Stimulated activated CD4-positive, alpha-beta T cell treated with anti-CD3 and anti-CD28 coated beads, Interleukin-1b, Interleukin-23, amount 100 ng/mL, for 24 hours (primary cell): ENCODE data around the gene CHCT1.
A peak's percentile ranks its signal among the peaks of the same experiment; 100 is the strongest.
"Not testable (repeated sequence)": the region's sequence is repeated elsewhere in the genome, so short reads cannot be mapped to it uniquely, and the experiment has no call there.

ENCODE experiments used
- DNase-seq, 4 experiments: peaks; one replicate each; pipeline ENCODE4 v3.0.0-alpha.2; 2020; ENCODE audit warnings: low read depth in 4 of 4, low spot score in 1 of 4

CHCT1 gene

DNA sequence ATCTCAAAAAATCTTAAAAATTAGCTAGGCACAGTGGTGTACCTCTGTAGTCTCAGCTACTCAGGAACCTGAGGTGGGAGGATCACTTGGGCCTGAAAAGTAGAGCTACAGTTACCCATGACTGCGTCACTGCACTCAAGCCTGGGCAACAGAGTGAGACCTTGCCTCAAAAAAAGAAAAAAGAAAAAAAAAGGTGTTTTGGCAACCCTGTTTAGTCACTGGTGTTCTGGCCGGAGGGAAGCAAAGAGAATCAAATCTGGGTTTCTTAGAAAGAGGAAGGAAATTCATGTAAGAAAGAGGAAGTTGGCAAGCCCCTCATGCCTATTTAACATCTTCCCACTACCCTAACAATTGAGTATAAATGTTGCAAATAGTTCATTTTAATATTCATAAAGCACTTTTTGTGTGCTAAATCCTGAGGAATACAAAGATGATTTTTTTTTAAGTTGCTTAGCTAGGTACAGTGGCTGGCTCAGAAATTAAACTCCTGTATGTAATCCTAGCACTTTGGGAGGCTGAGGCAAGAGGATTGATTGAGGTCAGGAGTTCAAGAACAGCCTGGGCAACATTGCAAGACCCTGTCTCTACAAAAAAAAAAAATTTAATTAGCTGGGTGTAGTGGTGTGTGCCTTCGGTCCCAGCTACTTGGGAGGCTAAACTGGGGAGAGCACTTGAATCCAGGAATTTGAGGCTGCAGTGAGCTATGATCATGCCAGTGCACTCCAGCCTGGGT, 23.9 kb upstream of the CHCT1 start:
- no peak for DNase-seq

DNA sequence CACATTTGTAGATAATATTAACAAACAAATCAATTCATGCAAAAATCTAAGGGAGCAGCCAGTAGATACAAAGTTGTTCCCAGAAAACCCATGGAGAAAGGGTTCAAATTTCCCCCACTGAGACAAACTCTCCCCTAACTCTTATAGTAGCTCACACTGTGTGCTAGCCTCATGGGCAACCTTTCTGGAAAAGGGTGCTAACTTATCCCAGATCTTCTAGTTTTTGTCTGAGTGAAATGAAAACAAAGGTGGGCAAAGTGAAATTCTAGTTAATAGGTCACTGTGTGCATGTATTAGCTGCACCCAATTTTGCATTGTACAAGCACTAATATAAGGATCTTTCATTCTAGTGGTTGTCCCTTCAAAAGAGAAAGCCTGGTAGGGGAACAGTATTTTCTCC, 20.5 kb upstream of the CHCT1 start:
- no peak for DNase-seq

DNA sequence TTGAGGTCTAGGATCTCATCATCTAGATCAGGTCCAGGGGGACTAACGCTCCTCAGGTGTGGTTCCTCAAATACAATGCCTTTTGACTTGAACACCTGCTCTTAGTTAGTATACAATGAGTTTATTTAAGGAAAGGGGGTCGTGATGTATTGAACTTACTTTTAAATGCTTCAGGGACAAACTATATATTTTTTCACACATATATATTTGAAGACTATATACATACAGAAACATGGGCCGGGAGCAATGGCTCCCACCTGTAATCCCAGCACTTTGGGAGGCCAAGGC, 18.8 kb upstream of the CHCT1 start:
- no peak for DNase-seq

DNA sequence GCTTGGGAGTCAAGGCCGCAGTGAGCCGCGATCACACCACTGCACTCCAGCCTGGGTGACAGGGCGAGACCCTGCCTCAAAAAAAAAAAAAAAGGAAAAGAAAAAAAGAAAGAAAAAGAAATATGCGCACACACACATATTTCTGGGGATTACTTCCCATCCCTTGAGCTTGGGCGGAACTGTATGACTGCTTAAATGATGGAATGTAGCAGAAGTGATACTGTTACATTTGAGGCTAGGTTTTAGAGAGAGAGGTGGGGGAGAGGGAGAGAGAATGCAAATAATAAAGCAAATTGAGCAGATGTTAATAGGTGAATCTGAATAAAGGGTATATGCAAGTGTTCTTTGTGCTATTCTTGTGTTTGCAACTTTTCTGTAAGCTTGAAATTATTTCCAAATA, 18.3 kb upstream of the CHCT1 start:
- no peak for DNase-seq

DNA sequence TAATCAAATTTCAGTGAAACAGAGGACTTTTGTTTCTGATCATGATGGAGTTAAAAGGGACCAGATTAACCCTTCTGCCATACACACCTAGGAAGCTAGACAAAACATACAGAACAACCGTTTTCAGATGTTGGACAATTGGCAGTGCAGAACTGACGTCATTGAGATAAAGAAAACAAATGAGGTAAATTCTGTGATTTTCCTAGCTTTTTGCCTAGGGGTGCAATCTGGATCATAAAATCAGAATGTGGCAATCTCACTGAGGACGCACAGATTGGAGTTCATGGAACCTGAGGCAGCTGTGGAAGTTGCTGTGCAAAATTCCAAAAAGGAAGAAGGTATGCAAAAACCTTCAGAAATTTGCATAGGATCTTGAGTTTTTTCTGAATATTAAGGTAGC, 15.4 kb upstream of the CHCT1 start:
- no peak for DNase-seq

DNA sequence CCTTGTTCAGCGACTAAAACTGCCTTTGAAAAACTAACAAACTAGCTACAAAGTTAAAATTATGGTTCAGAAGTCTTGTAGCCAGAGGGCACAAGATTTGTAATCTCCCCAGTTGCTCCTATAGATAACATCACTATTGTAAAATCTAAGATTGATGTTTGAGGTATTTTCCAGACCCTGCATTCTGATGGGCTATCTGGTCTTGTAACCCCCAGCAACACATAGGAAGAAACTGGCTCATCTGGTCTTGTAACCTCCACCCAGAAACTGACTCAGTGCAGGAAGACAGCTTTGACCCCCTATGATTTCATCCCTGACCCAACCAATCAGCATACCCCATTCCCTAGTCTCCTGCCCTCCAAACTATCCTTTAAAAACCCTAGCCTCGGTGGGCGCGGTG, 12.3 kb upstream of the CHCT1 start:
- no peak for DNase-seq

DNA sequence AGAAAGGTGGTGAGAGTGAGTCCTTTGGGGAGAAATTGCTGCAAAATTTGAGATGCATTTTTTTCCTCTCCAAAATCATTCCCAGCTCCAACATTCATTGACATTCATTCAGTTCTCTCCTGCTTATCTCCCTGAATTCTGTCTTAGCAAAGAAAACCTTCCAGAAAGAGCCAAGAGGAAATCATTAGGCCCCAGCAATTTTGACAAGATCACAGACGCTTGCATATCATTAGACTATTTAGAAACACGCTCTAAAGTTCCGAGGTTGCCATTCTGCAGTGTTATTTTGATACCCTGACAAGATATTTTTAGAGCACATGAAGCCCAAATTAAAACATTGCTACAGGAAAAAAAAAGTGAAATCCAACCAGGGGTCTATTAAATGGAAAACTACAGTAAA, 9.6 kb upstream of the CHCT1 start:
- DNase-seq, result no peak

DNA sequence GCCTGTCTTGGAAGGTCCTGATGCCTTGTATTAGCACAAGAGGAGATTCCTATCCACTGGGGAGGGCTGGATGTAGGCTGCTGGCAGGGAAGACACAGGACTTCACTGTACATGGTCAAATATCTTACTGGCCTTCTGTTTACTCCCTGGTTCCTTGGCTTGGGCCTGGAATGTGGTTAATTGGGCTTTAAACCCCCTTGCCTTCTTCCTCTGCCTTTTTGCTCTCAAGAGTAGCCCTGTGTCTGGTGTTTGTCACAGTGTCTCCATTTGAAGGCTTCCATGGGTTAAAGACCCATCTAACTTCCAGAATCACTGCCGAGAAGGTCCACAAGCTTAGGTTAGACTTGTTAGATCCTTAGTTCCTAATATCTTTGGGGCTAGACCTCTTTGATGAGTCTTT, 7.1 kb upstream of the CHCT1 start:
- no peak for DNase-seq

DNA sequence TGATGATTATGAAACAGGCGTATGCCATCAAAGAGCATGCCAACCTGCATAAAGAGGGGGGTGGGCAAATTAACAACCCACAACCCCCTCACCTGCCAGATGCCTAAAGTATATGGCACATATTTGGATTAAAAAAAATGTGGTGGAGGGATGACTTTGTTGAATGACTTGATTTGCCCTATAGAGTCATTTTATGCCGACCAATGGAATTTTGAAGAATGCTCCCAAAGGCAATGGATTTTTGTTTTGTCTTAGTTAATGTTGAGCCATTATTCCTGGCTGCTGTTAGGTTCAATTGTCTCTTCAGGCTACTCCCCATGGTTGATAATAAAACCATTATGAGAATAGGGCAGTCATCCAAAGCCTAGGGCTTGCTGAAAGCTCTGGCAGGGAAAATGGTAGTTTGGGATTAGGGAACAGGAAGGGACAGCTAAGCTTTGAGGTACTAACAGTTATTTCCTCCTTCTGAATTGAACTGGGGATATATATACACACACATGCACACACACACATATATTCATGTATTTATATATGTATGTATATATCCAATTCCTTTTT, 5.8 kb upstream of the CHCT1 start:
- DNase-seq, result no peak

DNA sequence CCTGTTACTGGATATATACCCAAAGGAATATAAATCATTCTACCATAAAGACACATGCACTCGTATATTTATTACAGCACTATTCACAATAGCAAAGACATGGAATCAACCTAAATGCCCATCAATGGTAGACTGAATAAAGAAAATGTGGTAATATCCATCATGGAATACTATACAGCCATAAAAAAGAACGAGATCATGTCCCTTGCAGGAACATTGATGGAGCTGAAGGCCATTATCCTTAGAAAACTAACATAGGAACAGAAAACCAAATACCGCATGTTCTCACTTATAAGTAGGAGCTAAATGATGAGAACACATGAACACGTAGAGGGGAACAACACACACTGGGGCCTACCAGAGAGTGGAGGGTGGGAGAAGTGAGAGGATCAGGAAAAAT, 3.3 kb upstream of the CHCT1 start:
- not testable (repeated sequence) for DNase-seq

DNA sequence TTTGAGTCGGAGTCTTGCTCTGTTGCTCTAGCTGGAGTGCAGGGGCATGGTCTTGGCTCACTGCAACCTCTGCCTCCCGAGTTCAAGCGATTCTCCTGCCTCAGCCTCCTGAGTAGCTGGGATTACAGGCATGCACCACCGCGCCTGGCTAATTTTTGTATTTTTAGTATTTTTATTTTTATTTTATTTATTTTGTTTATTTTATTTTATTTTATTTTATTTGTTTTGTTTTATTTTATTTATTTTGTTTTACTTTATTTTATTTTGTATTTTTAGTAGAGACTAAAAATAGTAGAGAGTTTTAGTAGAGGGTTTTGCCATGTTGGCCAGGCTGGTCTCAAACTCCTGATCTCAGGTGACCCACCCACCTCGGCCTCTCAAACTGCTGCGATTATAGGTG, 2.4 kb upstream of the CHCT1 start:
- not testable (repeated sequence) for DNase-seq

DNA sequence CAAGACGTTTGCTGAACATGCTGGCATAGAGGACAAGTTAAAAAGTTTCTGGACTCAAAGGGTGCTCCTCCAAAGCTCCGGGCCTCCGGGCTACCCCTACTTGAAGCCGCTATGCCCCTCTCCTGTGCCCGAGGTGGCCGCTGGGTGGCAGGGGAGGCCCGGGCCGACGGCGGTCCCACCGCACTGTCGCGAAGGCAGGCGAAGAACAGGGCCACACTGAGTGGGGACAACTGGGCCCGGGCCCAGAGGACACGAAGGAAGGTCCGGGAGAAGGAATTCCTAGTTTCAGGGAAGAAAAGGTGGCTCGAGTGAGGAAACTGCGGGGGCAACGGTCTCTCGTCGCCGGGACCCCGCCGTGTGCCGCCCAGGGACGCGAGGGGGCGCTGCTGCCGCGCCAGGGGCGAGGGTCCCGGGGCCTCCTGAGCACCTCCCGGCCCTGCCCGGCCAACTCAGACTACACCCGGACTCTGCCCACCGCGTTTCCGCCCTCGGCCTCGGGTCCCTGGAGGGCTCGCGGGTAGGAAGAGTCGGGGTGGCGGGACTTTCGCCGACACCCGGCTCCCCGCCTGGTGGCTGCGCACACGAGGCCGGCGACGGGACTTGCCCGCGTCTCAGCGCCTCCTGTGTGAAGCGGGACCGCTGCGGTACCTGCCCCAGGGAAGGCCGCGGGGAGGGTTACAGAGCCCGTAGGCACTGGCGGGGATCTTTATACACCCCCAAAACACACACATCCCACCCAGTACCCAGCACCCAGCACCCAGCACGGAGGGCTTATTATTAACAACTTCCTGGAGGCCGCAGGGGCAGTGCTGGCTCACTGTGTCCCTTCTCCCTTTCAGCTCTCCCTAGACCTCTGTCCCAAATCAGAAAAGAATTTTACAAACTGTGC, 772 bp upstream of the CHCT1 start:
- DNase-seq, result peak; percentile 47 to 67 (median 55)

DNA sequence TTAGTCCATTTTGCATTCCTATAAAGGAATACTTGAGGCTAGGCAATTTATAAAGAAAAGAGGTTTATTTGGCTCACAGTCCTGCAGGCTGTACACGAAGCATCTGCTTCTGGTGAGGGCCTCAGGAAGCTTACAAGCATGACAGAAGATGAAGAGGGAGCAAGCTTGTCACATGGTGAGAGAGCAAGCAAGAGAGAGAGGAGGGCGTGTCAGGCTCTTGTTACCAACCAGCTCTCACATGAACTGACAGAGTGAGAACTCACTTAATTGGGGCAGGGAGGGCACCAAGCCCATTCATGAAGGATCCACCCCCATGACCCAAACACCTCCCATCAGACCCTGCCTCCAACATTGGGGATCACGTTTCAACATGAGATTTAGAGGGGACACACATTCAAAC, 1.6 kb downstream of the CHCT1 start:
- no peak for DNase-seq

DNA sequence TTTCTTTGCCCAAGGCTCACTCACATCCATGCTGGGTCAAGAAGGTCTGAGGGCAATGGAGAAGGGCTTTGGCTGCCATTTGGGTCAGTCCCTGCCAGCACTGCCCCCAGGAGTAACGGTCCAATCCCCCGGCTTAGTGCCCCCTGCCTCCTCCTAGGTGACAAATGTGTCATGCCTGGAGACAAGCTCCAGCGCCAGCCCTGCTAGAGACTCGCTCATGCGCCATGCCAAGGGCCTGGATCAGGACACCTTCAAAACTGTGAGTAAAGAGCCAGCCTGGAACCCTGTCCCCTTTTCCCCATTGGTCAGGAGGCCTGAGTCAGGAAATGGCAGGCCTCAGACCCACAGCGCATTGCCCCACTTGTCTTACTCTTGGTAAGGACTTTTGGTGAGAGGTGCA, 3.3 kb downstream of the CHCT1 start:
- no peak for DNase-seq

DNA sequence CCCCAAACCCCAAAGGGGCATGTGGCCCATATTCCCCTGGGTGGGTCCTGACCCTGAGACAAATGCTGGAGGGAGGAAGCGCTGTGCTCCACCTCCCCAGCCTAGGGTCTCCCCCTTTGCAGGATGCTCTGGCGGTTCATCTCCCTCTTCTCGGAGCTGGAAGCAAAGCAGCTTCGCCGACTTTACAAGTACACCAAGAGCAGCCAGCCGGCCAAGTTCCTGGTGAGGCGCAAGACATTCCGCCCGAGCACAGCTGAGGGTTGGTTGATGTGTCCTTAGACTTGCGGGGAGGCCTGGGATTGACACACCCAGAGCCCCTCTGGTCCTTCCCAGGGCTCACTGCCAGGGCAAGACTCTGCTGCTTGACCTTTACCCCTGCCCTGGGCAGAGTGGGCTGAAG, 4.3 kb downstream of the CHCT1 start:
- no peak for DNase-seq

DNA sequence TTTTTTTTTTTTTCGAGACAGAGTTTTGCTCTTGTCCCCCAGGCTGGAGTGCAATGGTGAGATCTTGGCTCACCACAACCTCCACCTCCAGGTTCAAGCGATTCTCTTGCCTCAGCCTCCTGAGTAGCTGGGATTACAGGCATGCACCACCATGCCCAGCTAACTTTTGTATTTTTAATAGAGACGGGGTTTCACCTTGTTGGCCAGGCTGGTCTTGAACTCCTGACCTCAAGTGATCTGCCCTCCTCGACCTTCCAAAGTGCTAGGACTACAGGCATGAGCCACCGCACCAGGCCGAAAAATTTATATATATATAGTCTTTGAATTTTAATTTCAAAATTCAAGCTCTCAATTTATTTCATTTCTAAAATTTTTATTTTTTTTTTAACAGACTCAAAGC, 6.2 kb downstream of the CHCT1 start:
- DNase-seq, result not testable (repeated sequence)

DNA sequence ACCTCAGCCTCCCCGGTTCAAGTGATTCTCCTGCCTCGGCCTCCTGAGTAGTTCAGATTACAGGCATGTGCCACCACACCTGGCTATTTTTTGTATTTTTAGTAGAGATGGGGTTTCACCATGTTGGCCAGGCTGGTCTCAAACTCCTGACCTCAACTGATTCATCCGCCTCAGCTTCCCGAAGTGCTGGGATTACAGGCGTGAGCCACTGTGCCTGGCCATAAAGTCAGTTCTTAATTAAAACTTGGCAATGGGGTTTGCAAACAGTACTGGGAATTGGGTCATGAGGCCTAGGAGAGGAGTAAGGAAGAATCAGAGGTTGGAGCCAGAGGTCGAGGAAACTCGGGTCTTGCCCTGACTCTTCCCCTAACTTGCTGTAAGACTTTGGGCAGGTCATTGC, 8.3 kb downstream of the CHCT1 start:
- DNase-seq, result not testable (repeated sequence)

DNA sequence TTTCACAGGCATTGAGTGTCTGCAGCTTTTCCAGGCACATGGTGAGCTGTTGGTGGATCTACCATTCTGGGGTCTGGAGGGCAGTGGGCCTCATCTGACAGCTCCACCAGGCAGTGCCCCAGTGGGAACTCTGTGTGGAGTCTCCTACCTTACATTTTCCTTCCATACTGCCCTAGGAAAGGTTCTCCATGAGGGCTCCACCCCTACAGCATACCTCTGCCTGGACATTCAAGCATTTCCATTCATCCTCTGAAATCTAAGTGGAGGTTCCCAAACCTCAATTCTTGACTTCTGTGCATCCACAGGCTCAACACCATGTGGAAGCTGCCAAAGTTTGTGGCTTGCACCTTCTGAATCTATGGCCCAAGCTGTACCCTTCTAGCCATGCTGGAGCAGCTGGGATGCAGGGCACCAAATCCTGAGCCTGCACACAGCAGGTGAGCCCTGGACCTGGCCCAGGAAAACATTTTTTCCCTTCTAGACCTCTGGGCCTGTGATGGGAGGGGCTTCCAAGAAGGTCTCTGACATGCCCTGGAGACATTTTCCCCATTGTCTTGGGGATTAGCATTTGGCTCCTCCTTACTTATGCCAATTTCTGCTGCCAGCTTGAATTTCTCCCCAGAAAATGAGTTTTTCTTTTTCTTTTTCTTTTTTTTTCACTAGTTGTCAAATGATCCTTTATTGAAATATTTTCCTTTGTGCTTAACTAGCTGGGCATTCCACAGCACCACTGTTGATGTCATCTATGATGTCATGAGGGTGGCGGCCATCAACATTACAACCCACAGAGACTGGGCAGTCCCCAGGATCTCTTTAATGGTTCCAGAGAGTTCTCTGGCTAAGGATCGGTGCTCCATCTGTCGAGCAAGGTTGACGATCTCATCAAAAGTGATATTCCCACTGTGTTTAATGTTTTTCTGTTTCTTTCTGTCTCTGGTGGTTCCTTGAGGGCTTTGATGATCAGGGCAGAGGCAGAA, 11.0 kb downstream of the CHCT1 start:
- DNase-seq, result not testable (repeated sequence)

DNA sequence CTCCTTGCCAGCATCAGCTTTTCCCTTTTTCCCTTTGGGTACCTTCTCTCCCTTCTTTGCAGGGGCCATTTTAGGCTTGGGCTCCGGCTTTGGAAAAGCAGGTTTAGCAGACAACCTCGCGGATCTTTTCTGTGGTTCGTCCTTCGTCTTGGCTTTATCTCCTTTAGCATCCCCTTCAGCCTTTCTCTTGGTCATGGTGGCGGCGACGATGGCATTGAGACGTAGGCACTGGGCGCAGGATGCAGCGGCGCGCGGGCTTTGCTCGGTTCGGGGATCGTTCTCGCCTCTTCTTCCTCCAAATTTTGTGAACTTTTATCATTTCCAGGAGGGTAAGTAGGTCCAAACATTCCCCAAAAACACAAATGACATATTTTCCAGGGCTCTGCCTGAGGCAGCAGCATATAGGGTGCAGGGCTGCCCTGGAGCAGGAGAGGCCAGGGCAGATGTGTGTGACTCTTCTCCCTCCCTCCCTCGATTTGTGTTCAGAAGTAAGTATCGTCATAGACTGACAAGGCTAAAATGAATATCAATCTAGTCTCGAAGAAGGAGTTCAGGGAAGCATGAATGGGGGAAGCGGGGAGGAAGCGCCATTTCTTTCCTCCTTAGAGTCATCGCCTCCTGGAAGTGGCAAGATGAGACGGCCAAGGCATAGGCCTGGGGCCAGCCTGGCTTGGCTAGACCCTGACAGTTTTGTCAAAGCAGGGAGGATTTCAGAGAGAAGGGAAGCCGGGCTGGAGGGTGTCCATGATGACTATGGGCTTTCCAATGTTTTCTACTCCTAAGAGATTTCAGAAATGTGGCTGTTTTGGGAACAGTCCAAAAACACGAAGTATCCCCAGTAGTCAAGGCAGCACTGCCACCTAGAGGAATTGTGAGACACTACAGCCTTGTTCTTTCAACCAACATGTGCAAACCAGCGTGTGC, 13.2 kb downstream of the CHCT1 start:
- peak in 3 of 4 experiments; percentile 13 to 36 (median 36) for DNase-seq

DNA sequence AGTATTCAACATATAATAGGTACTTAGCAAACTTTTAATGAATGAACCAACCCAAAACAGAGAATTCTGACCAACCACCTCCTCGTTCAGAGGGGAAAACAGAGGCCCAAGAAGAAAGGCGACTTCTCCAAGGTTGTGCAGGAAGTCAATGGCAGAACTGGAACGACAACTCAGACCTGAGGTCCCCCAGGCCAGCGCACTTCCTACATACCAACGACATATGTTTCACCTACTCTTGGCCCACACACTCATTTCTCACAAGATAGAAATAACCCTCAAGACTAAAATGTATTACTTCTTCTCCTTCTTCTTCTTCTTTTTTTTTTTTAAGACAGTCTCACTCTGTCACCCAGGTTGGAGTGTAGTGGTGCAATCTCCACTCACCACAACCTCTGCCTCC, 14.4 kb downstream of the CHCT1 start:
- DNase-seq, result no peak
